ENCODE data around the gene THAP4.
"Not testable (repeated sequence)": the region's sequence is repeated elsewhere in the genome, so short reads cannot be mapped to it uniquely, and the experiment has no call there.

THAP4 gene

DNA sequence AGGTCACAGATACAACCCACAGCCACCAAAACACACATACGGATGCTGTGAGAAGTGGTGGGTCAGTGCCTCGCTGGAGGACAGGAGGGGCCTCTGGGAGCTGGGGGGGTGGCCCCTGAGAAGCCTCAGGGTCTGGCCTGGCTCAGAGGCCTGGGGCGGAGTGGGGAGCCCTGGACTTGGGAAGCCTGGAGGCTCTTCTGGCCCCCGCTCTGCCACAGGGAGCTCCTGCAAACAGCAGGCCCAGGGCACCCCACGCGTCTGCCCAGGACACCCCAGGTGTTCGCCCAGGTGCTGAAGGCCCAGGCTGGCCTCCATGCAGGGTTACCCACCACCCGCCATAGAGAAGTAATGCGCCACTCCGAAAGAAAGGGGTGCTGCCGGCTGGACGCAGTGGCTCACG, 25.9 kb downstream of the THAP4 start:
- DNase-seq: no peak

DNA sequence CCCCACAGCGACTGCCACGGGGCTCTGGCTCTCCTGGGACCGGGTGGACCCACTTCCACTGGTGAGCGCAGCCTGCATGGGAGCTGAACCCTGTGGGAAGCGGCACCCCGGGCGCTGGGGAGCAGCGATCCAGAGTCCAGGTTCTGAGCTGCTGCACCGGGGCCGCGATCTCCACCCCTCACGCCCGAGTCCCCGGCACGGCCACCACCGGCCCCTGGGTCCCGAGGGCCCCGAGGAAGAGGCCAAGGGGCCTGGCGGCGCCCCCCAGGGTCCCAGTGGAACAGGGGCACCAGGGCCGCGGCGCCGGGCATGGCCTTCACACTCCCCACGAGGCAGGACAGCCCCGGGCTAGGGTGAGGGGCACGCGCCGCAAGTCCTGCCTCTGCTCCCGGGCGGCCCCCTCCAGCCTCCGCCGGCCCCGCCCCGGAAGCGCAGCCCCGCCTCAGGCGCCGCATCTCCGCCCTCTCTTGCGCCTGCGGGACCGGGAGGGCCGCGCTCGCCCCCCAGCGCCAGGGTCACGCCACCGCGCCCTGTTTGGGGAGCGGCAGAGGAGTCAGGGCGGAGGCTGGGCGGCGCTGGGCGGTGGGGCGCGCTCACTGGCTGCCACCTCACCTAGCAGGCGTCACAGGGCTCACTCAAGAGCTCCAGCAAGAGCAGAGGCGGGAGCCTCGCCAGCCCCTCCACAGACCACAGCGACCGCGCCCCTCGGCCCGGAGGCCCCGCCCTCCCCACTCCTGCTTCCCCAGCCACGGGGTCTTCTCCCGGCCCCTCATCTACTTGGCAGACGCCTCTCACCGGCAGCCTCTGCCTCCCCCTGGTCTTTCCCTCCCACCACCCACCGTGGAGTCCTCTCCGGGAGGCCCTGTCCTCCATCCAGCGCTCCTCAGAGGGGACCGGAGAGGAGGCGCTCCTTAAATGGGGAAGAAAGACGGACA, 26.8 kb downstream of the THAP4 start:
- peak; percentile 84 to 87 for DNase-seq

DNA sequence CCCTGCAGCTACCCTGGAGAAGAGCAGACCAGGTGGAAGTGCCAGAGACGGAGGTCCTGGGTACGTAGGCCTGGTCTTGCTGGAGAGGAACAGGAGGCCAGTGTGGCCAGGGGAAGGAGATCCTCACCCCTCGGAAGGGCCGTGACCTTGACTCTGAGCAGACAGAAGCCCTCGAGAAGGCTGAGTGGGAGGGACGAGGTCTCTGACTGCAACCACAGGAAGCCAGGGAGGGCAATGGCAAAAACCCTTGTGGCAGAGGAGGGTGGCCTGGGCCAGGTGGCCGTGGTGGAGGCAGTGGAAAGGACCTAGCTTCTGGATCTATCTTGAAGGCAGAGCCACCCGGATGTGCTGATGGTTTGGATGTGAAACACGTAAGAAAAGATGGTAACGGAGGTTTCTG, 28.1 kb downstream of the THAP4 start:
- DNase-seq: no peak

GRCh38 chr2:241607162-241607885, 29.6 kb downstream of the THAP4 start:
- no peak for DNase-seq

DNA sequence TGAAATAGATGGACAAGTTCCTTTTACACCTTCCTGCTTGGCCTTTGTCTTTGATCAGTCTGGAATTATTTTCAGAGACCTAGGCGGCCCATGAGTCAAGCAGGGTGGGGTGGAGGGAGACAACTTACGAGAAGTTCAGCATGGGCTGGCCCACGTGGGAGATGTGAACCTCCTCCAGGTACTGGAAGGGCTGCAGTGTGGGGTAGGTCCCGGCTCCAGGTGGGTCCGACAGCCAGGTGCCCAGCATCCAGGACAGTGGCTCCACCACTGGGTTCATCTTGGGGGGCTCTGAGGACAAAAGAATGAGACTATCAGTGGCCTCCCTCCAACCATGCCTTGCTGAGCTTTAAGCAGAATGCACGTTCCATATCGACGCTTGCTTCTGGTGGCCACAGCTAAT, 30.8 kb downstream of the THAP4 start:
- no peak for DNase-seq

- no peak for DNase-seq
Measured at GRCh38 chr2:241603686-241604085, 33.3 kb downstream of the THAP4 start.

GRCh38 chr2:241602720-241603119, 34.2 kb downstream of the THAP4 start:
- no peak for DNase-seq

- no peak for DNase-seq
Measured at GRCh38 chr2:241601841-241602240, 35.1 kb downstream of the THAP4 start.

DNA sequence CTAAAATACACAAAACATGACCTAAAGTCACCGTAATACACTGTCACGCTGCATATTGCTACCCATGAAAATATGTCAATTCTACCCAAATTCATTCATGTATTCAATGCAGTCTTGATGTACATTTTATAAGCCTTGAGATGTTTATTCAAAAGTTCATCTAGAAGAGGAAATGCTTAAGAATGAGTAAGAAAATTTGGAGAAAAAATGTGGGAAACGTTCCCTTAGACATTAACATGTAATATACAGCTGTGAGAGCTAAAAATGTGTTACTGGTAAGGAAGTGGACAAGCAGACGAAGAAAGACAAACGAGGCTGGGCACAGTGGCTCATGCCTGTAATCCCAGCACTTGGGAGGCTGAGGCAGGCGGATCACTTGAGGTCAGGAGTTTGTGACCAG, 37.3 kb downstream of the THAP4 start:
- no peak for DNase-seq

- DNase-seq: no peak
Measured at GRCh38 chr2:241598487-241598886, 38.5 kb downstream of the THAP4 start.

- no peak for DNase-seq
Measured at GRCh38 chr2:241598061-241598460, 38.9 kb downstream of the THAP4 start.

- DNase-seq: no peak
Measured at GRCh38 chr2:241597561-241597960, 39.4 kb downstream of the THAP4 start.

DNA sequence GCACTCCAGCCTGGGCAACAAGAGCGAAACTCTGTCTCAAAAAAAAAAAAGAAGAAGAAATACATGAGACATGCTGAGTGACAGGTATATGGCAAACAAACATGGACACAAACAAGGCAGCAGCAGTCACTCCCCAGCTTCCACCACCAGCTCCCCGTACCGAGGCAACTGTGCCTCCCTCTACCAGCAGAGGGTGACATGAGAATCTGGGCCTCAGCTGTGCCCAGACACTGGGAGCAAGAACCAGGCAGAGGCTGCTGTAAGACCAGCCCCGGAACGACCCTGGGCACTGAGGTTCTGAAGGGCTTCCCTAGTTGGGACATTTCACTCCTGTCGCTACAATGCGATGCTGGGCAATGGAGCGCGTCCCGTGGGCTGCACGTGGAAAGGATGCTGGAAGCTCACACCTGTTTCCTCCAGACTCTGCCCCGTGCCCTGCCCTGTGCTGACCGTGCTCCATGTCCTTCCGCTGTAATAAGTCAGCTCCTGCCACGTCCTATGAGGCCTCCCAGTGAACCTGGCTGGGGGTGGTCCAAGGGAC, 41.3 kb downstream of the THAP4 start:
- peak in 1 of 2 donors; percentile 7 for DNase-seq

DNA sequence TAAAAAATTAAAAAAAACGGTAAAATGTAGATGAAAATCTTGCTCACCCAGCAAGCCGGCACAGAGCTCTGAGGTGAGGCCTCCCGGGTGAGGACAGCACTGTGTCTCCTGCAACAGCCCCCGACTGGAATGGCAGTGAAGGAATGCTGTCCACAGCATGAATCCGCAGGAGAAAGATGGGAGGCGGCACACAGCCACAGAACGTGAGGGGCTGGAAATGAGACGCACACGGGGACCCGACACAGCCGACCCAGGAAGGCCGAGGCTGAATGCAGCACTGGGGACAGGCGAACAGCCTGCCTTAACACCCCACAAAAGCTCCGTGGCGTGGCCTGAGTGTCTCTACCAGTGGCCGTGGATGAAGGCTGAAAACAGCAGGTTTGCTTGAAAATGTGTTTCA, 43.7 kb downstream of the THAP4 start:
- no peak for DNase-seq

DNA sequence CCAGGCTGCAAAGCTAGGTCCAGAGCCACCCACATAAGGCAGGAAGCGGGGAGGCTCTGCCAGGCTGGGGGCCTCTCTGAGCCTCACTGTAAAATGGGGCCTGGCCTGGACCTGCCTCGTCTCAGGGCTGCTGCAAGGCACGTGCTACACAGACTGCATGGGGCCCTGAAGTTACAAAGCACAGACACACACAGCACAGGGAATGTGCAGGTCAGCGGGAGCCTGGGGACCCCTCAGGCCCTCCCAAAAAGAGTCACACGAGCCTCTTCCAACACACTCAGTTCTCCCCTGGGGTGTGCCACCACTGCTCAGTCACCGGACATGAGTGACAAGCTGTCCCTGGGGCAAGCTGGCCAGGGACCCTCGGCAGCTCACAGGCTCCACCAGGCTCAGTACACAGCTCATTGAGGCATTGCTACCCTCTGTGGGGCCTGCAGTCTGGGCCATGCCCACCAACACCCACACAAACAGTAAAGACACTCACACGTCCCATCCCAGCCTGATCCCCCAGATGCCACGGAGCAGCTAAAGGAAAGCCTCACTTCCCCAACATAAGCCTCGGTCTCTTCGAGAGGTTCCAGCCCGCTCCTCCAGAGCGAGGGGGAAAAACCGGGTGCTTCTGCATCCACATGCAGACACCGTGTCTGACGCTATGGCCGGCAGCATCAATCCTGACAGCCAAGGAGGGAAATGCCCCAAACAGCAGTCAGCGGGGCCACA, 44.7 kb downstream of the THAP4 start:
- DNase-seq: no peak

- DNase-seq: not testable (repeated sequence)
Measured at GRCh38 chr2:241590496-241591455, 46.2 kb downstream of the THAP4 start.

- not testable (repeated sequence) for DNase-seq
Measured at GRCh38 chr2:241589863-241590262, 47.1 kb downstream of the THAP4 start.

DNA sequence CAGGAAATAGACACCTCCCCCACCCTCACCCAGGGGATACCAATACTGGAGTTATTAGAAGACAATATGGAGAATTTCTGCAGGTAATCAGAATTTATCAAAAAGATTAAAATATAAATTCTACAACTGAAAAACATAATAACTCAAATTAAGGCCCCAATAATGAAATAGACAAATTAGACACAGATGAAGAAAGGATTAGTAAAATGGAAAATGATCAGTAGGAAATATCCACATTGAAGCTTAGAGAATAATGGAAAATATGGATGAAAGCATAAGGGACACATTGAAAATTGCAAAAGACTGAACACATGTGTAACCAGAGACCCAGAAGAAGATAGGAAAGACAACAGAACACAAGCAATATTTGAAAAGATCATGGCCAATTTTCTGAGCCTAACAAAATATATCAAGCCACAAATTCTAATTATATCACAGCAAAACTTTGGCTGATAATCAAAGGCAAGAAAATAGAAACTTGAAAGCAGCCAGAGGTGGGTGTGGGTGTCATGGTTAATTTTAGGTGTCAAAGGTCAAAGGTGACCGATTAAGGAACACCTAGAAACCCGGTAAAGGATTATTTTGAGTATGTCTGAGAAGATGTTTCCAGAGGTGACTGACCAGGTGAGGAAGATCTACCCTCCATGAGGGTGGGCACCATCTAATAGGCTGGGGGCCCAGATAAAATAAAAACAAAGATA, 50.2 kb downstream of the THAP4 start:
- DNase-seq: no peak

DNA sequence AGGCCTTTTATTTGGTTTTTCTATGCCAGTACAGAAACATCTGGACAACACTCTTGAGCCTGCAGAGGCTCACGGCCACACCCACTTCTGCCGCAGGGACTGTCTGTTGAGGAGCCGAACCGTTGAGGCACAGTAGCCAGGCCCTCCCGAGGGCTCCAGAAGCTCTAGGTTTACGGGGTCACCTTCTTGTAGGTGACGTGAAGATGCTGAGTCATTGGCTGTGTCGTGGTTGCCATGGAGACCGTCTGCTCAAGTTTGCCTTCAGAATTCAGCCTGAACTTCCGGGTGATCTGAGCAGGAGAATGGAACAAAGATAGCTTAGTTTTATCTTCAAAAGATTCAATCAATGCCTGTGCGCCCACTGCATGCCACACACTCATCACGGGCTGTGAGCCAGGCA, 52.5 kb downstream of the THAP4 start:
- DNase-seq: no peak

GRCh38 chr2:241582806-241583205, 54.2 kb downstream of the THAP4 start:
- no peak for DNase-seq

DNA sequence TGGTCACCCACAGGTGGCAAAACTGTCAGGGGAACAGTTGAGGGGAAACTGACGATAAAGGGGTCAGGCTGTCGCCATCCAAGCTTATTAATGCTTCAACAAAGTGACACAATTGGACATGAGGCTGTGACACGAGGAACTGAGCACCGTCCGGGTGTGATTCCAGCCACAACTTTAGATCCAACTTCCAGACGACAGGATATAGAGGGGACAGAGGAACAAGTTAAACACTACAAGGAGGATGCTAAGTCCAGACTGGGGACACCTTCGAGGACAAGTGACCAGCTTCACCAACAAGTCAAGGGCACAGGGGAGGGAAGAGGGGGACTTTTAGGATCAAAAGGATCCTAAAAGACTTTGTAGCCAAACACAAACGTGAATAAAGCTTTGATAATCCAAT, 54.6 kb downstream of the THAP4 start:
- DNase-seq: no peak
